Measurements from ENCODE around the gene NGB. TPM values are rescaled to one million over a fixed set of nuclear protein-coding genes. Genes with fewer than 3 reads are reported as not detected.

The NGB gene
- total RNA-seq, 1 donor from 2014 or later = 0.22 TPM

DNA sequence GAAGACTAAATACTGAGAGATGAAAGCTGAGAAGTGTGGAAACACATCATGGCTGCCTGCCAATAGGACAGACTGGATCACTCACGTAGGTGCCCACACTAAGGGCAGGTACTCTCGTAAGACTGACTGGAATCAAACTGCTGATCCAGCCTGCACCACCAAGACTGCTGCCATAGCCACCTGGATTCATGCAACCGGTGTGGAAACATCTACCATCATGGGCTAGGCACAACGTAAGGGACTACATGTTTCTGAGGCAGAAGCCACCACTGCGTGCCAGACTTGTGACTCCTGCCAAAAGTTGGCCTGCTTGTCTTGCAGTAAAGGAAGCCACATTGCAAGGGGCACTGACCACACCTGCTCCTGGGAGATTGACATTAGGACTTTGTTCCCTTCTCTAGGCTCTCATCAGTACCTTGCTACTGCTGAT is 45.9 kb upstream of the NGB start:
- DNase-seq = no peak
- Mint-ChIP-seq H3K4me1 (ENCODE audit: low read depth, unreplicated experiment) (peaks cover 2% of the 10 kb centered on the region), H3K4me3 (ENCODE audit: unreplicated experiment) (no peak overlapping the region), H3K27me3 (ENCODE audit: unreplicated experiment) (peaks cover 4% of the 10 kb centered on the region), H3K36me3 (ENCODE audit: unreplicated experiment) (no peaks in the 10 kb centered on the region), H3K9me3 (ENCODE audit: unreplicated experiment) (peaks cover 5% of the 10 kb centered on the region), H3K27ac (ENCODE audit: unreplicated experiment) (no peak overlapping the region)
- TF ChIP-seq, protein P1, sequence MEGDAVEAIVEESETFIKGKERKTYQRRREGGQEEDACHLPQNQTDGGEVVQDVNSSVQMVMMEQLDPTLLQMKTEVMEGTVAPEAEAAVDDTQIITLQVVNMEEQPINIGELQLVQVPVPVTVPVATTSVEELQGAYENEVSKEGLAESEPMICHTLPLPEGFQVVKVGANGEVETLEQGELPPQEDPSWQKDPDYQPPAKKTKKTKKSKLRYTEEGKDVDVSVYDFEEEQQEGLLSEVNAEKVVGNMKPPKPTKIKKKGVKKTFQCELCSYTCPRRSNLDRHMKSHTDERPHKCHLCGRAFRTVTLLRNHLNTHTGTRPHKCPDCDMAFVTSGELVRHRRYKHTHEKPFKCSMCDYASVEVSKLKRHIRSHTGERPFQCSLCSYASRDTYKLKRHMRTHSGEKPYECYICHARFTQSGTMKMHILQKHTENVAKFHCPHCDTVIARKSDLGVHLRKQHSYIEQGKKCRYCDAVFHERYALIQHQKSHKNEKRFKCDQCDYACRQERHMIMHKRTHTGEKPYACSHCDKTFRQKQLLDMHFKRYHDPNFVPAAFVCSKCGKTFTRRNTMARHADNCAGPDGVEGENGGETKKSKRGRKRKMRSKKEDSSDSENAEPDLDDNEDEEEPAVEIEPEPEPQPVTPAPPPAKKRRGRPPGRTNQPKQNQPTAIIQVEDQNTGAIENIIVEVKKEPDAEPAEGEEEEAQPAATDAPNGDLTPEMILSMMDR (IDR thresholded peaks at IDR 0.05; ENCODE audit: partially characterized antibody, unreplicated experiment) = no peak

DNA sequence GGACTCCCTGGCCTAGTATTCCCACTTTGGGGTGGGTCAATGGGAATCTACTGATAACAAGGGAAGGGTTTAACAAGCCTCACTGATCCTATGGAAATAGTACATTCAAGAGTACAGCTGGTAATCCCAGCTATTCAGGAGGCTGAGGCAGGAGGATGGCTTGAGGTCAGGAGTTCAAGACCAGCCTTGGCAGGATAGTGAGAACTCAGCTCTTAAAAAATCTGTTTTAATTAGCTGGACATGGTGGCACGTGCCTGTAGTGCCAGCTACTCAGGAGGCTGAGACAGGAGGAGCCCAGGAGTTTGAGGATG is 45.1 kb upstream of the NGB start:
- peaks cover 4% of the 10 kb centered on the region for H3K27me3 Mint-ChIP-seq (ENCODE audit: unreplicated experiment)
- H3K4me1 Mint-ChIP-seq (ENCODE audit: low read depth, unreplicated experiment) = no peaks in the 10 kb centered on the region
- H3K9me3 Mint-ChIP-seq (ENCODE audit: unreplicated experiment) = peaks cover 5% of the 10 kb centered on the region
- DNase-seq = no peak
- H3K4me3 Mint-ChIP-seq (ENCODE audit: unreplicated experiment) = no peak overlapping the region
- TF ChIP-seq, protein P1 (IDR thresholded peaks at IDR 0.05; ENCODE audit: partially characterized antibody, unreplicated experiment) = peak; percentile 31
- no peaks in the 10 kb centered on the region for H3K36me3 Mint-ChIP-seq (ENCODE audit: unreplicated experiment)
- H3K27ac Mint-ChIP-seq (ENCODE audit: unreplicated experiment) = no peak overlapping the region

DNA sequence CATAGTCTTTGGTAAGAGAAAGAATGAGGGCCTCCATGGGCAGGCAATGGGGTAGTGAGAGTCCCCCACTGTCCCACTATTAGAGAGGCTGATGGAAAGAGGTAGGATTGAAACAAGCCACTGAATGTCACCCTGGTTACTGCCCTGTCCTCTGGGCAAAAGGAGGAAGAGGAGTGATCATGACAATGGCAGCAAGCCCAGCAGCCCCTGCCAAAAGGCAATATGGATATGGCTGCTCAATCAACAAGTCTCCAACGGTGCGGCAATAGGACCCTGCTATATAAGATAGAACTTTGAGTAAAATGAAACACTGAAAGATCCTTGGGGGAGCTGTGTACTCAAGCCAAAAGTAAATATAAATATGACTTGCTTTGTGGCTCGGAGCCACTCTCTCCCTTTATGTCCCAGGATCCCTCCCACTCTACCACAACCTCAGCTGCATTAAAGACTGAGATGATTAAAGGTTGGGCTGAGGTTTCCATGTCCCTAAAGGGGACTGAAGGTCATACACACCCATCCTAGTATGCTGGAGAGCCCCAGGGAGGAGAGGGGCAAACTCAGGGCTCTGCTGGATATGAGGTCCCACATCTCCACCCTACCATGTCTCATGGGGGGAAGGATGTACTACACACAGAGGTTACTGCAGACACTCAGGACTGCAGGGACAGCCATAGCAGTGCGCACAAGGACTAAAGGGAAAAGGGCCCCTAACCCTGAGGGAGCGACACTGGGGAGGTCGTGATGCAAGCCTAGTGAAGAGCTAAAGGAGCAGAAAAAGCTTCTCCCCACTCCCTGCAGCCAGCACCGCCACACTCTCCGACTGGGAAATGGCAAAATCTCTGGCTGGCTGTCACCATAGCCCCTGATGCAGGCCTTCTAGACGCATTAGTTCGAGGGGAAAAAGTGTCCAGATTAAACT is 43.8 kb upstream of the NGB start:
- Mint-ChIP-seq H3K9me3 (ENCODE audit: unreplicated experiment) (peaks cover under 1% of the 10 kb centered on the region), H3K27me3 (ENCODE audit: unreplicated experiment) (no peaks in the 10 kb centered on the region), H3K4me3 (ENCODE audit: unreplicated experiment) (peak overlapping the region; percentile 32), H3K36me3 (ENCODE audit: unreplicated experiment) (no peaks in the 10 kb centered on the region), H3K27ac (ENCODE audit: unreplicated experiment) (peak overlapping the region; percentile 19), H3K4me1 (ENCODE audit: low read depth, unreplicated experiment) (no peaks in the 10 kb centered on the region)
- DNase-seq = no peak
- TF ChIP-seq, protein P1 (IDR thresholded peaks at IDR 0.05; ENCODE audit: partially characterized antibody, unreplicated experiment) = no peak

DNA sequence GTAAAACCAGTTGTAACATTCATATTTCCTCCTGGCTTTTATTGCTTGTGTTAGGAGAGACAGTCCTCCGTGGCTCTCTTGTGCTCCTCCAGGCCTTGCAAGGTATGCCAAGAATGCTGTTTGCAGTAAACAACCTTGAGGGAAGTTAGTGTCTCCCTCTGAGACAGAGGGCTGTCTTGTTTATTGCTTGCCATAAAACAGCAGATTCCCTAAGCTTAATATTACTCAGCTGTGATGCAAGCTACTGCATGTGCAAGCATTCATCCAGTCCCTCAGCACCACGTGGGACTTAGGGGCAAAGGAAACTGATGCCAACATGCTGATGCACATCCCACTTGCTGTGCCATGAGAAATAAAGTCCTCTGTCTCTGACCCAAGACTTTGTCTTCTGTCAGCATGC is 43.0 kb upstream of the NGB start:
- no peak overlapping the region for H3K27ac Mint-ChIP-seq (ENCODE audit: unreplicated experiment)
- TF ChIP-seq, protein P1 (IDR thresholded peaks at IDR 0.05; ENCODE audit: partially characterized antibody, unreplicated experiment) = no peak
- no peaks in the 10 kb centered on the region for H3K27me3 Mint-ChIP-seq (ENCODE audit: unreplicated experiment)
- H3K4me3 Mint-ChIP-seq (ENCODE audit: unreplicated experiment) = no peak overlapping the region
- H3K36me3 Mint-ChIP-seq (ENCODE audit: unreplicated experiment) = no peaks in the 10 kb centered on the region
- no peaks in the 10 kb centered on the region for H3K9me3 Mint-ChIP-seq (ENCODE audit: unreplicated experiment)
- peaks cover 4% of the 10 kb centered on the region for H3K4me1 Mint-ChIP-seq (ENCODE audit: low read depth, unreplicated experiment)
- DNase-seq = no peak

DNA sequence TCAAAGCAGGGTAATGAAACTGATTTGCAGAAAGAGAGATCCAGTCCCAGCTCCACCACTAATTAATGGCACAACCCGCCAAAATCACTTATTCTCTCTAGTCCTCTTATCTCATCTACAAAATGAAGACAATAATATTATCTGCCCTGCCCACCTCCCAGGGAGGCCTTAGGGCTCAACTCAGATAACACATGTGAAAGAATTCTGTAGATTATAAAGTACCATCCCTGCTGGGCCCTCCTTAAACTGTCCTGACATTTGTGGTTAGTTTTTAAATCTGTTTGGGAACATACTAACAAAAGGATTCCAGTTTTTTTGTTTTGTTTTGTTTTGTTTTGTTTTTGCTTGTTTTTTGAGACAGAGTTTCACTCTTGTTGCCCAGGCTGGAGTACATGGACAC is 42.4 kb upstream of the NGB start:
- TF ChIP-seq, protein P1 (IDR thresholded peaks at IDR 0.05; ENCODE audit: partially characterized antibody, unreplicated experiment) = no peak
- Mint-ChIP-seq H3K4me3 (ENCODE audit: unreplicated experiment) (no peak overlapping the region), H3K4me1 (ENCODE audit: low read depth, unreplicated experiment) (peaks cover 6% of the 10 kb centered on the region), H3K36me3 (ENCODE audit: unreplicated experiment) (no peaks in the 10 kb centered on the region), H3K9me3 (ENCODE audit: unreplicated experiment) (no peaks in the 10 kb centered on the region), H3K27me3 (ENCODE audit: unreplicated experiment) (no peaks in the 10 kb centered on the region), H3K27ac (ENCODE audit: unreplicated experiment) (no peak overlapping the region)
- DNase-seq = no peak

All from glutamatergic neuron (in vitro differentiated cells).